Activated CD8-positive, alpha-beta memory T cell treated with anti-CD3 and anti-CD28 coated beads for 36 hours (primary cell): ENCODE measurements around the gene MAGI1. TPM values are rescaled to one million over a fixed set of nuclear protein-coding genes. Genes with fewer than 3 reads are reported as not detected.
"Not testable (repeated sequence)": the region's sequence is repeated elsewhere in the genome, so short reads cannot be mapped to it uniquely, and the experiment has no call there.

ENCODE experiments used
- CTCF ChIA-PET: fragments of 350-600 bp; sonication (Branson Sonifier 250); formaldehyde crosslinking; loops from one replicate; lab custom pipeline; 2021; ENCODE audit warnings: antibody characterized with exemption; lab: Charles Lee
- POLR2A ChIA-PET: fragments of 350-600 bp; sonication (Branson Sonifier 250); formaldehyde crosslinking; loops from one replicate; lab custom pipeline; 2021; ENCODE audit warnings: antibody characterized with exemption; lab: Charles Lee
- total RNA-seq, 2 experiments: library from RNA; stranded (reverse); gene quantifications; one replicate each; pipeline ENCODE4 v1.2.3, GENCODE V29; 2021

MAGI1 gene
- total RNA-seq, 2 experiments from 2014 or later, result 0.38 to 0.53 TPM

DNA sequence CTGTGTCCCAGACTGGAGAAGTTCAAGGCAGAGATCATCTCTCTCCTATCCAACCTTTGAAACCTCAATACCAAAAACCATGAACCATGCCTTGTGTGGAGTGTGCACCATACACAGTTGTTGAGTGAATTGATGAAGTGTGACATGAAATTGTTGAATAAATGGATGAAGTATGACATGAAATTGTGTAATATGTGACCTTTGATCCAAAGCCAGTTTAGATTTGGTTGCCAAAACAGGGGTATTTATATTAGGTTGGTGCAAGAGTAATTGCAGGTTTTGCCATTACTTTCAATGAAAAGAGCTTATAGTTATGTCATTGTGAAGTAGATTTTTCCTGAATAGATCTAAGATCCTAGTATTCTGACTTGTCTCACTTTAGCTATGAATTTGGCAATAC lies 3.1 kb upstream of the MAGI1 start:
- ChIA-PET CTCF (no interaction called here), POLR2A (no interaction called here)

DNA sequence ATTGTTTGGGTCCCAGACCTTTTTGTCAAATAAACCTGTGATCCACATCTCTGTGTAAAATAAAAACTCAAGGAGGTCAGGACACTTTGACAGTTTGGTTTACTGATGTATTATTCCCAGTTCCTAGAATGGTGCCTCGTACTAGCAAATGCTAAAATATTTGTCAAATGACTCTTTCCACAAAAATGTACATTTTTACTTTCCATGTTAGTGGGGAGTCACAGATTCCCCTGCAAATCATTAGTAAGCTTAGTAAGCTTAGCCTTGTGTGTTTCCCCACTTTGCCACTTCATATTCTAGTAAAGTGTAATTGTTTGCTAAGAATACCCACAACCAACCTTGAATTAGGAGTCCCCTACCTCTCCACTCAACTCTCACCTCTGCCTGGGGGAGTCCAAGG lies 2.4 kb upstream of the MAGI1 start:
- CTCF ChIA-PET, result no interaction called here
- POLR2A ChIA-PET, result no interaction called here

DNA sequence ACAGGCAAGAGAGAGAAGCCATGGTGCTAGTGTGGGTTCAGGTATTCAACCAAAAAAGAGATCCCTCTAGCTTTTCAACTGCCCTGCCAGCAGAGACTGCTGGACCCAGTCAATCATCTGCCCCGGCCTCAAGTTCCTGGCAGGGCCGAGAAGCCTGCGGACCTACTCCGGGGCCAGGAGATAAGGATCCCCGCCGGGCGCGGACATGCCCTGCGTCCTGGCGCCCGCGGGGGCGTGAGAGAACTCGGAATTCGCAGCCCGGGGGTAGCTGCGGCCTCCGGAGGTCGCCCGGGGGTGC lies 821 bp upstream of the MAGI1 start:
- ChIA-PET CTCF (no interaction called here), POLR2A (no interaction called here)

DNA sequence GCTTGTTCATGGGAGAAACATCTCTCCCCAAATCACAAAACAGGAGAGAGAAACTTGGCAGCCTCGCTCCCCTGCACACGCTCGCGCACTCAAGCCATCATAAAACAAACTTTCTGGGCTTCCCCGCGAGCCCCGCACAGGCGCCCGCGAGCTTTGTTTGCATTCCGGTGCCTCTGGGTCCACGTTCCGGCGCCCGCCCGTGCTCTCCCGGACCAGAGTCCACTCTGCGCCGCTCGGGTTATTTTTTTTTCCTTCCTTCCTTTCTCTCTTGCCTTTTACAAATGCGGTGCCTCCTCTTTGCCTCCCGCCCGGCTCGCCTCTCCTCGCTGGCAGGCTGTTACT lies 363 bp downstream of the MAGI1 start:
- ChIA-PET CTCF (no interaction called here), POLR2A (no interaction called here)

DNA sequence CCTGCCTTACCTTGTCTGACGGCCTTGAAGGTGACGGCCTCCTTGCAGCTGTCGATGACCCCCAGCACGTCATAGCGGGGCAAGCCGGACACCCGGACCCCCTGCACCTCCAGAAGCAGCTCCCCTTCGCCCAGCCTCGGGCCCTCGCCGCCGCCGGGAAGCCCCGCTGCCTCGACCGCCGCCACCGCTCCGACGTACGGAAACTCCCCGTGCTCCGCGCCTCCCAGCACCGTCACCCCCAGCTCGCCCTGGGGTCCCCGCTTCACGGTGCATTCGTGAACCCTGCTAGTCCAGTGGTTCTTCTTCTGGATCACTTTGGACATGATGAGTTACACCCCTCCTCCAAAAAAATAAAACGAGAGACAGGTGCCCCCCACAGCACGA lies 740 bp downstream of the MAGI1 start:
- ChIA-PET POLR2A (no interaction called here), CTCF (no interaction called here)

DNA sequence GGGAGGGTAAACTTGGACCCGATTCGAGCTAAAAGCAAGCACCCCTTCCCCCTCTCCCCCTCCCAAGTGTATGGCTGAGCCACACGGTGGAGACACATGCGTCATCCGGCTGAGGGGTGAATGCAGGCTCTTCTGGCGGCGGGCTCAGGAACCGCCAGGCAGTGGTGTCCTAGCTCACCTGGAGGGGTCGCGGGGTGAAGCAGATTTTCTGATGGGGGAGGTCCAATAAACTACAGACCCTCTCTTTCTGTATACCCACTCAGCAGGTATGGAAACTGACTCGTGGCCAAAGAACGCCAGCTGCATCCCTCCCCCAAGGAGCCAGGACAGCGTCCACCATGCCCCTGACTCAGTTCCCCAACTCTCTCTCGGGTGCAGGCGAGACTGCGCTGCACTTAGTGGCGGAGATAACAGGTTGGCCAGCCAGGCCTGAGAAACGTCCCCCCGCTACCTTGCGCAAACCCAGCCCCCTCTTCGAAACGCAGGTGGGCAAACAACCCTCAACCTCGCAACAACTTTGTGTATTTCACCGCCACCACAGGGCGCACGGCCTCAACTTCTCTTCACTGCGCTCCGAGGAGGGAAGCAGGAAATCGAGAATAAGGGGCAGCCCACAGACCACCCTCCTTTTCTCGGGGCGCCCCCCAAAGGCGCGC lies 1.3 kb downstream of the MAGI1 start:
- CTCF ChIA-PET, result no interaction called here
- POLR2A ChIA-PET, result no interaction called here

DNA sequence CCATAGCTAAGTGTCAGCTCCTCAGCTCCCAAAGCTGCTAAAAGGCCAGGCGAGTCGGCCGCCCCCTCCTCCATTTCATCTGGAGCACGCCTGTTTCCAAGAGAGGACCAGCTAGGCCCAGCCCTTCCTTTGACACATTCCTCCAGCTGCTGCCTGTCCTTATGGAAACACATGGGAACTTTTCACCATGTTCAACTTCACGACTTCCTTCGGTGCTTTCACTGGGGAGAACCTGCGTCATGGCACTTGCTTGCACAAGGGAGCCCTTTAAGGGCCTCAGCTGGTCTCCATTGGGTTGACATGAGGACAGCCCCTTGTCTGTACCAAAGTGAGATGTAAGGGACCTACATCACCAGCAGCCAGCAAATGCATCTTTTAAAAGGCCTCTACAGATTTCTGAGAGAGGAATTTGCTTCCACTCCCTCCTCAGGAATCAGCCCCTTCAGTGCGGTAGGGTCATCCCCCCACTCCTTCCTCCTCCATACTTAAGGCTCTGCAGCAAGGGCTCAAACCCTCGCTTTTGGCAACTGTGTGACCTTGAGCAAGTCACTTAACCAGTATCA lies 2.1 kb downstream of the MAGI1 start:
- POLR2A ChIA-PET, result no interaction called here
- CTCF ChIA-PET, result no interaction called here

DNA sequence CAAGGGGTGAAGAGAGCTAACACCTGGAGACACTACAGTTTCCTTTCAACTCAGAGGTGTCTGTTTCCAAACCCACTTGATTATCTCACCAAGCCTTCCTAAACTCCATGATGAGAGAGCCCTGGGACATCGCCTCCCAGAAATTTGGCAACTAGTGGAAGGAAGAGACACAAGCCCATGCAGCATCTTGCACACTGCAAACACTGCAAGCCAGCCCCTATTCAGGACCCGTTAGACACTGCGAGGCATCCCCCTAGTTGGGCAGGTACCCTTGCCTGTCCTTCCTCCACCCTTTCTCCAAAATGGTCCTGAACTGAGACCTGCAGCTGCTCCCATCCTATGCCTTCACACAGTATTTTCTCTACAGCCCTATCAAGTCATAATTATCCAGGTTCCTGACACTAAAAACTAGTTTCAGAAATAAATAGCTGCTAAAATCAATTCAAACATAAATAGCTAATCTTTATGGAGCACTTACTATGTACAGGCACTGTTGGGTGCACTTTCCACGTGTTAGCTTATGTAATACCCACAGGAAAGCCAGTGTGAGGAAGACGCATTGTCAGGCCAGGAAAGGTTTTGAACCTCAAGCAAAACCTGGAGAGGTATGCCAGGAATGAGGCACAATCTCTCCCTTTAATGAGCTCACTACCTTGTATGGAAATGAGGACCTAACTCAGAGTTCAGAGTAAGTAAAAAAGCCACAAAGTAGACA lies 2.8 kb downstream of the MAGI1 start:
- POLR2A ChIA-PET, result no interaction called here
- CTCF ChIA-PET, result no interaction called here

DNA sequence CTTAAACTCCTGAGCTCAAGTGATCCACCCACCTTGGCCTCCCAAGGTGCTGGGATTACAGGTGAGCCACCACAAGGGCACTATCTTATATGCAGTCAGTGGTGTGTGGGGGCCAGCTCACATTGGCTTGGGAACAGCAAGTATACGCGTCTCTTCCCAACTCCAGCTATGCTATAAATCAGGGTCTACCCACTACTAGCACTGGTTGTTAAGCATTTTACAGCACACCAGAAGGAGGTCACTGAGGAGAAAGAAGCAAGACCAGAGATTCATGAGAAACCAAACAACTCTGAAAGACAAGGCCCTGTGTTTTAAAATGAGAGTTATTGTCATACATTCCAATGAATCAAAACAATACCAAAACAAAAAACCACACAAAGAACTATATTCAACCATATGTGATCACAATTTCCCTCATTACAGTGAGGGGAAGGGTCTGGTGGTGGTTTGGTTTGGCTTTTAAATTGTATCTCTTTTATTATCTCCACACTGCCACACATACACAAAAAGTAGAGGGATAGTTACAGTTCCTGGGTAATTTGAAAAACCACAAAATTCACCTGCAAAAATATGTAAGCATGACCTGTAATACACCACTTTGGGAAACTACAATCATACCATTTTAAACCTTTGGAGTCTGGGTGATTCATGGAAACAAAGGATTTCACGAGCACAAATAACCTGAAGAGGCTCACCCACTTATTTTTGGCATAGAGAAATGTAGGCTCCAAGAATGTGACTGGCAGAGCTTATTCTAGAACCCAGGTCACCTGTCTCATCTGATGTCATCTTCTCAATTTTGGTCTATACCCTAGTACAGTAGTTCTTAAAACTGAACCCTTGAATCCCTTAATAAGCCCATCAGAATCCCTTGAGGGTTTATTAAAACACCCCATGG lies 5.2 kb downstream of the MAGI1 start:
- CTCF ChIA-PET, result interaction anchor here (0.6 kb wide), 1 partner anchor 190 kb away, joined by 3 read pairs; no protein-coding TSS in a partner anchor
- POLR2A ChIA-PET, result no interaction called here

DNA sequence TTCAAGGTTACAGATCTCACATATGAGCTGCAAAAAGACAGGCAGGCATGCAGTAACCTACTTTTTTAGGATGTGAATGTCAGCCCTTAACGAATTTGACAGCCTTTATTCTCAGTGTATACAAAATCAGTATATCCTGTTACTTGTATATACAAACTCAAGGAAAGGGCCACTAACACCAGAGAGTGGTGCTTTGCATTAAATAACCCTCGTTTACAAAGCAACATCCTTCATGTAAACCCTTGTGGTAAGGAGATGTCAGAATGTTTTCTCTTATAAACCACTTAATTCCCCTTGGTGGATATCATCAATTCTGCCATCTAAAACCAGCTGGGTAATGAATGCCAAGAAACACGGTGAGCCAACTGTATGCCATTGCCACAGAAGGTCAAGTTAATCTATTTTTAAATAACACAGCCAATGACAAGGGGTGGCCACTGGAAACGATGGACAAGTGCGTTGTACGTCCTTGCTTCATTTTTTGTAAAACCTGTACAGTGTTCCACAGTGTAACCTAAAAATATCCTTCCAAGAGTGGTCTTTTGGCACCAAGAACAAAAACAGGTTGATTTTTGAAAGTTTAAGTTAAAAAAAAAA lies 7.5 kb downstream of the MAGI1 start:
- ChIA-PET POLR2A (no interaction called here), CTCF (no interaction called here)

DNA sequence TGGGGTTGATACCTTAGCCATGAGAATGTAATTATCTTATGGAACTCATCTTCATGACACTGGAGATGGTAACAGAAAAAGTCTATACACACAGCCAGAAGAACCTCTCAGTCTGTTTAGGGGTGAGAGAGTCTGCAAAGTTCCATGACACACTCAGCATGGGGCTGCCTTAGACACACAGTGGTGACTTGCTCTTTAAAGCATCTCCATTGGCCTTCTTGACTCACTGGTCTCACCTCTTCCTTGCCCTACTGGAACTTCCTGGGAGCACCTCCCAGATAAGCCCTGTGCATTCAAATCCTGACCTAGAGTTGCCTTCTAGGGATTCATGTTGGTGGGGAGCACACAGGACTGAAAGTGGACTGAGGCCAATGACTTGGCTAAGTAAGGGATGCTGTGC lies 9.3 kb downstream of the MAGI1 start:
- ChIA-PET CTCF (no interaction called here), POLR2A (no interaction called here)

DNA sequence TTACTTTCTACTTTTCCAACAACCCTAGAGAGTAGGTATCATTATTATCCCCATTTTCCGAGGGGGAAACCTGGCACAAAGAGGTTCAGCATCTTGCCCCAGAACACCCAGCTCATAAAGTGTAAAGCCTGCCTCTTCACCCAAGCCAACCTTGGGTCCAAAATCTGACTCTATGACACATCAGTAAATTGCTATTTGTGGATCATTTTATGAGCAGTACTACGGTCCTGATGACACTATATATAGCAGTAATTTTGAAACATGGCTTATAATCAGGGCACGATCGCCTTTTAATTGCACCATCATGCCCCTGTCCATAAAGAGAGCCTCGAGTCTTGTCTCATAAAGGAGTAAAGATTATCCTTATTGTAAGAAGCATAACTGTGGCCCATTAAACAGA lies 9.7 kb downstream of the MAGI1 start:
- ChIA-PET CTCF (no interaction called here), POLR2A (no interaction called here)

DNA sequence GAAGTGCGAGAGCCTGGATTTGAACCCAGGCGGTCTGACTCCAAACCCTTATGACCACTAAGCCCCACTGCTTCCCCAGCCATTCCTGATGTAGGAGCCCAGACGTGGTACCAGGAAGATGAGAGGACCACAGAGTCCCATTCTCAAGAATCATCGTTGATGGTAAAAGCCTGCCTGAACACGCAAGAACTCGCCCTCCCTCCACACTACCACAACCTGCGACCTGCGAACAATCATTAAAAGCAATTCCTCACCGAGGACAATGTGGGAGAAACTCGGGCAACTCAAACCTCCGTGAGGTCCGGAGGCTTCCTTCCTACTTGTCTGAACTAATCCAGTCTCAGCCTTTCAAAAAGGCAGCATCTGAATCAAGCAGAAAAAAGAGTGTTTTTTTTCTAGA lies 10.3 kb downstream of the MAGI1 start:
- ChIA-PET POLR2A (no interaction called here), CTCF (no interaction called here)

DNA sequence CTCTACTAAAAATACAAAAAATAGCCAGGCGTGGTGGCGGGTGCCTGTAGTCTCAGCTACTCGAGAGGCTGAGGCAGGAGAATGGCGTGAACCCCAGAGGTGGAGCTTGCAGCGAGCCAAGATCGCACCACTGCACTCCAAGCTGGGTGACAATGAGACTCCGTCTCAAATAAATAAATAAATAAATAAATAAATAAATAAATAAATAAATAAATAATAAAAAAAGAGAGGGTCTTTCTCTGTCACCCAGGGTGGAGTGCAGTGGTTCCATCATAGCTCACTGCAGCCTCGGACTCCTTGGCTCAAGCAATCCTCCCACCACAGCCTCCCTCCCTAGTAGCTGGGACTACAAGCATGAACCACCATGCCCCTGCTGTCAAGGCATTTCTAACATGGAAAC lies 11.6 kb downstream of the MAGI1 start:
- CTCF ChIA-PET, POLR2A ChIA-PET: not testable (repeated sequence)

DNA sequence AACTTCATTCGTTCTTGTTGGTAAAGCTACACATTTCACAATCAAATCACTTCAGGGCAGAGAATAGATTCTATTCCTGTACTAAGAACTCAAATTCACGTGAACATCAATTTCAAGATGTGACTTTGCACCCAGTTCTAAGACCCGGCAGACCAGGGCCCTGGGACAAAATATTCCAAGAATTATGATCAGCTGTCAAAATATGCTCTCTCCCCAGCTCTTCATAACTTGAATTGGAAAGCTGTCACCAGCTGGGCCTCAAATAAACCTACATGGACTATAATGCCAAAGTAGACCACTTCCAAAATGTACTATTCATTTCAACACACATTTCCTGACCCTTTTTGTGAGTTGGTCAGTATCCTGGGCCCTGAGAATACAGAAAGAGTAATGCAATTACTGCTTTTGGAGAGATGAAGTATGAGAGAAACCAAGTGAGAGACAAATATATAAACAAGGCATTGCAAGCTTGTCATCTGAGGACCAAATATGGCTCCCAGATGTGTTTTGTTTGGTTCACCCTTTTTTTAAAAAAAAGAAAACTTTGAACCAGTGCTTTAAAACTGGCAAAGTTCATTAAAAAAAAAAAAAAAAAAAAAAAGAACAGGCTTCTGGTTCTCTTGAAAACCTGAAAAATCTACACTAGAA lies 14.9 kb downstream of the MAGI1 start:
- POLR2A ChIA-PET, result no interaction called here
- CTCF ChIA-PET, result no interaction called here

DNA sequence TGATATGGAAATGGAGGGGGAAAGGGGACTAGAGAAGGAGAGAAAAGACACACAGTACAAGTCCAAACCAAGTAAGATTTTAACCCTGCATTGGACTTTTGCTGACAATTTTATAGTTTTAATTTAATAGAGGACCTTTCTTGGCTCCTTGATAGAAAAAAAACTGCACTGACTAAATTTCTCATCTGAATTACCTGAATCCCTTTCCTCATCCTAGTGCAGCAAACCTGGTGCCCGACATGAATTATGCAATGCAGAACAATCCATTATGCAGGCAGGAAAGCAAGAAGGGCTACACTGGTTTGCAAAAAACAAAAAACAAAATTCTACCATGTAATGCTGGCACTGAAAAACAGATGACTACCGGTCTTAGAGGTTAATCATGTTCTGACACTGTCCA lies 15.5 kb downstream of the MAGI1 start:
- CTCF ChIA-PET, result no interaction called here
- POLR2A ChIA-PET, result no interaction called here

DNA sequence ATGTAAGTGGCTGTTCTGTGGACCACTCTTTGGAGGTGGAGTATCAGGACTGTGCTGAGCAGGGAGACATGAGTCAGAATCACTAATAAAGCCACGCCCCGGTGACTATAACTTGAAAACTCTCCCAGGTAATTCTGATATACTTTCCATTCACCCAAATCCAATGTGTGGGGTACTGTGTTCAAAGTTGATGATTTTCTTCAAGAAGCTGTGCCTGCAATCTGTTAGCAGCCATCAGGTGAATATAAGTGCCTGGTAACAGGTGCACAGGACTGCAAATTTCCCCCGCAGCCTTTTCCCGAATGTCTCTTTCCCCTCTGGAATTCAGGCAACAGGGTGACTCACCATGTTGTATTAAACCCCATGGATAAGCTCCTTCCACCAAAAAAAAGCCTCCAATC lies 17.0 kb downstream of the MAGI1 start:
- POLR2A ChIA-PET, result no interaction called here

DNA sequence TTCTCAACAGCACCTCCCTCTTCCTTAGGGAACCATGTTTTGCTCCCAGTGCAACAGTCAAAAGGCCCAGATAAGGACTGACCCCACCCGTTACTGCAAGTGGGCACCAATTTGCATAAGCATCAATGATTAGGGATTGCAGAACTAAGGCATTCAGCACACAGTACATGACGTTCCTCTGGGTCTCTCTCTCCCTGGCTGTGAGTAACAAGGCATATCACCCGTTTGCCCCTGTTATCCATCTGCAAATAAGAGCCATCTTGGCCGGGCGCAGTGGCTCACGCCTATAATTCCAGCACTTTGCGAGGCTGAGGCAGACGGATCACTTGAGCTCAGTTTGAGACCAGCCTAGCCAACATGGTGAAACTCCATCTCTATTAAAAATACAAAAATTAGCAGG lies 18.8 kb downstream of the MAGI1 start:
- POLR2A ChIA-PET, result no interaction called here
- CTCF ChIA-PET, result no interaction called here

More for the DNA sequence above, 17.0 kb downstream of the MAGI1 start:
- CTCF ChIA-PET, result no interaction called here

DNA sequence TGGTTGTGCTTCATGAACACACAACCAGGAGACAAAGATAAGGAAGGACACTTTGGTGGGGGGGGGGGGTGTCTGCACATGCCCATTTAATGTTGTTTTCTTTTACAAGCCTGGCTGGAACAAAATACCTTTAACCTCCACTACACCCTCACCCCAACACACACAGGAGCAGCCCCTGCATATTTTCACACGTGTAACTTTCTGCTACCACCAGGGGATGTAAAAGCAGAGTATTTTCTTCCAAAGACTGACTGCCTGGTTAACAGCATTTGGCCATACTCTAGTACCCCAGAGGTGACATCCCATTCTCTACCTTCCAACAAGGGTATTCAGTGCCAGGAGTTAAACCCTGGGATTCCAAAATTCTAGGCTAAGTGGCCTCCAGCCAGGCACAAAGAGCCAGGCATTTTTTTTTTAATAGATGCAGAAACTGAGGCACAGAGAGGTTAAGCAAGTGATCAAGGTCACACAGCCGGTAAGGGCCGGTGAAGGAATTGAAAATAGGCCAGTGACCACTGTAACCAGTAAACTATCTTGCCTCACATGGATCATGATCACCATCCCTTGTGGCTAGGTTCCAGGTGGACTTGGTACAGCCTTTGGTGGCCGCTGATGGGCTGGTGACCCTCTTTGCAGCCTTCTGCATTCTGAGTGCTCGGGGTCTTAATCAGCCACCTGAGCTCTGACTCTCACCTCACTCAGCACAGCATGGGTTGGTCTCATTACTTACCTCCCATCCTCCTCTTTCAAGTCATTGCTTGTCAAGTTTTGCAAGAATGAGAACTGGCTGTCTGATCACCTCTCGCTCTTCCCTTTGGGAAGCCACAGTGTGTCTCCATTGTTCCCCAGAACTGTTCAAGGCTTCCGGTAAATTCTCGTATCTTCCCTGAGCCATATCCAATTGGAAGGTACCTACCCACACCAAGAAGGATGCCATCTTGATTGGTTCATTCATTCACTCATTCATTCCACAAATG lies 20.4 kb downstream of the MAGI1 start:
- POLR2A ChIA-PET, result no interaction called here
- CTCF ChIA-PET, result no interaction called here
